GM23338 (cell line): ENCODE results near the gene TM4SF5. TPM values are rescaled to one million over a fixed set of nuclear protein-coding genes. Genes with fewer than 3 reads are reported as not detected.

Experiments used
- ATAC-seq: fragments of 200-7000 bp; cut with Tn5 transposase; 3 replicates; pipeline ENCODE4 v1.9.1; 2020
- DNase-seq: peaks from one replicate; pipeline ENCODE4 v3.0.0-alpha.2; 2015; ENCODE audit warnings: low spot score
- H2AFZ ChIP-seq: fragments of 200-600 bp; sonication (generic); 2 replicates; pipeline ENCODE4 v1.8.0; 2016; ENCODE audit warnings: antibody characterized with exemption, mild to moderate bottlenecking, moderate library complexity
- H3F3A ChIP-seq: fragments of 200-600 bp; sonication (generic); replicated peaks from 2 replicates; pipeline ENCODE4 v1.8.0; 2017; ENCODE audit warnings: antibody characterized with exemption, mixed run types, low read depth
- H3K27ac ChIP-seq: fragments of 200-600 bp; sonication (generic); 2 replicates; pipeline ENCODE4 v1.6.1; 2016; ENCODE audit warnings: low read depth
- H3K27me3 ChIP-seq: fragments of 200-600 bp; sonication (generic); 2 replicates; pipeline ENCODE4 v1.8.0; 2016; ENCODE audit warnings: mild to moderate bottlenecking, mixed run types, moderate library complexity; ENCODE audit not compliant: insufficient read depth
- H3K36me3 ChIP-seq: fragments of 200-600 bp; sonication (generic); 2 replicates; pipeline ENCODE4 v1.8.0; 2016; ENCODE audit warnings: mild to moderate bottlenecking; ENCODE audit not compliant: insufficient read depth
- H3K4me1 ChIP-seq: fragments of 200-600 bp; sonication (generic); 2 replicates; pipeline ENCODE4 v1.8.0; 2016; ENCODE audit warnings: mild to moderate bottlenecking, moderate library complexity; ENCODE audit not compliant: insufficient read depth
- H3K4me2 ChIP-seq: fragments of 200-600 bp; sonication (generic); 2 replicates; pipeline ENCODE4 v1.7.1; 2017; ENCODE audit warnings: mixed run types
- H3K4me3 ChIP-seq: fragments of 200-600 bp; sonication (generic); 2 replicates; pipeline ENCODE4 v1.6.1; 2016; ENCODE audit warnings: mixed run types
- H3K79me2 ChIP-seq: fragments of 200-600 bp; sonication (generic); replicated peaks from 2 replicates; pipeline ENCODE4 v1.8.0; 2017; ENCODE audit warnings: mild to moderate bottlenecking; ENCODE audit not compliant: insufficient read depth
- H3K9me2 ChIP-seq: fragments of 200-600 bp; sonication (generic); 2 replicates; pipeline ENCODE4 v1.8.0; 2017; ENCODE audit not compliant: insufficient read depth
- H4K20me1 ChIP-seq: fragments of 200-600 bp; sonication (generic); replicated peaks from 2 replicates; pipeline ENCODE4 v1.8.0; 2017; ENCODE audit warnings: mild to moderate bottlenecking; ENCODE audit not compliant: insufficient read depth
- H3K27ac Mint-ChIP-seq: 2 replicates; pipeline ENCODE4 v1.8.0; 2020; ENCODE audit warnings: inconsistent platforms, mild to moderate bottlenecking, moderate library complexity, mixed read lengths
- H3K27me3 Mint-ChIP-seq: 3 replicates; pipeline ENCODE4 v1.8.0; 2022; ENCODE audit warnings: low read depth, mild to moderate bottlenecking, moderate library complexity, mixed read lengths, inconsistent platforms; ENCODE audit not compliant: insufficient read depth, poor library complexity
- H3K36me3 Mint-ChIP-seq: 3 replicates; pipeline ENCODE4 v1.8.0; 2021; ENCODE audit warnings: low read depth, mild to moderate bottlenecking, inconsistent platforms, moderate library complexity, mixed read lengths
- H3K4me1 Mint-ChIP-seq: 3 replicates; pipeline ENCODE4 v1.8.0; 2020; ENCODE audit warnings: mild to moderate bottlenecking, inconsistent platforms, mixed read lengths
- H3K4me3 Mint-ChIP-seq: 3 replicates; pipeline ENCODE4 v1.8.0; 2021; ENCODE audit warnings: moderate library complexity, mild to moderate bottlenecking, inconsistent platforms, mixed read lengths
- H3K9me3 Mint-ChIP-seq: 3 replicates; pipeline ENCODE4 v1.8.0; 2020; ENCODE audit warnings: moderate library complexity, mild to moderate bottlenecking, inconsistent platforms, mixed read lengths
- CREB1 ChIP-seq: fragments of 250-450 bp; sonication (Bioruptor Pico); IDR thresholded peaks from 2 replicates; pipeline ENCODE4 v1.5.0; 2020; ENCODE audit warnings: low read depth, mild to moderate bottlenecking, moderate library complexity
- ETS1 ChIP-seq: IDR thresholded peaks from 2 replicates; pipeline ENCODE4 v1.6.1; 2016; ENCODE audit warnings: antibody characterized with exemption
- EZH2 ChIP-seq: fragments of 200-600 bp; sonication (generic); IDR thresholded peaks from one replicate; pipeline ENCODE4 v1.8.0; 2017; ENCODE audit warnings: antibody characterized with exemption, mild to moderate bottlenecking, low read depth; ENCODE audit not compliant: unreplicated experiment
- EZH2phosphoT487 ChIP-seq: fragments of 200-600 bp; sonication (generic); IDR thresholded peaks from one replicate; pipeline ENCODE4 v1.8.1; 2018; ENCODE audit warnings: antibody characterized with exemption; ENCODE audit not compliant: unreplicated experiment
- JUNB ChIP-seq: IDR thresholded peaks from one replicate; pipeline ENCODE4 v1.6.1; 2016; ENCODE audit warnings: antibody characterized with exemption; ENCODE audit not compliant: unreplicated experiment
- NANOG ChIP-seq: IDR thresholded peaks from 2 replicates; pipeline ENCODE4 v1.6.1; 2016; ENCODE audit warnings: antibody characterized with exemption, borderline replicate concordance
- POLR2AphosphoS5 ChIP-seq: IDR thresholded peaks from 2 replicates; pipeline ENCODE4 v1.6.1; 2016; ENCODE audit warnings: antibody characterized with exemption, low read depth
- REST ChIP-seq: IDR thresholded peaks from one replicate; pipeline ENCODE4 v1.6.1; 2018; ENCODE audit warnings: antibody characterized with exemption; ENCODE audit not compliant: unreplicated experiment
- ZNF114 ChIP-seq: fragments of 250-450 bp; sonication (Bioruptor Pico); IDR thresholded peaks from 2 replicates; pipeline ENCODE4 v1.5.0; 2020; ENCODE audit warnings: mild to moderate bottlenecking, moderate library complexity
- ZNF331 ChIP-seq: fragments of 250-450 bp; sonication (Bioruptor Pico); IDR thresholded peaks from 2 replicates; pipeline ENCODE4 v1.5.0; 2020; ENCODE audit warnings: low read depth, mild to moderate bottlenecking, moderate library complexity
- ZNF462 ChIP-seq: fragments of 250-450 bp; sonication (Bioruptor Pico); IDR thresholded peaks from 2 replicates; pipeline ENCODE4 v1.5.0; 2020; ENCODE audit warnings: mild to moderate bottlenecking, moderate library complexity
- polyA plus RNA-seq: library from polyadenylated mRNA; unstranded; fragments of >200 nt; fragmentation: Nextera tagmentation; extraction: Ambion mirVana; gene quantifications from 2 replicates; pipeline ENCODE4 v1.2.1, GENCODE V29; 2016
- total RNA-seq: library from RNA; depleted of rRNA; stranded (reverse); fragments of >200 nt; shearing (Covaris generic); gene quantifications from 2 replicates; pipeline ENCODE4 v1.2.3, GENCODE V29; 2014

Gene TM4SF5
- total and polyA plus RNA-seq, 2 experiments from 2014 or later = not detected

GRCh38 chr17:4740025-4740351 is 31.7 kb upstream of the TM4SF5 start (continued):
- TF ChIP-seq ZNF462 = no peak
- no peak for TF ChIP-seq ZNF331 (CRISPR knock-in tag)
- no peak for TF ChIP-seq CREB1
- TF ChIP-seq POLR2AphosphoS5 = no peak
- no peak for TF ChIP-seq ETS1
- no peak for TF ChIP-seq JUNB
- TF ChIP-seq ZNF114 = no peak

- ATAC-seq (no peak), DNase-seq (no peak)
- no peak overlapping the region for H3K27ac Mint-ChIP-seq
- peak overlapping the region; percentile 70 for H3K4me3 Mint-ChIP-seq
- Histone ChIP-seq H3K4me3 (peak overlapping the region; percentile 75; the same call in 1 of the 2 replicates), H3K4me2 (no peak overlapping the region), H3F3A (peaks cover 13% of the 10 kb centered on the region; the same call in 1 of the 2 replicates), H2AFZ (no peak overlapping the region), H3K27me3 (peaks cover 72% of the 10 kb centered on the region), H3K9me2 (no peaks in the 10 kb centered on the region), H3K79me2 (no peaks in the 10 kb centered on the region), H3K27ac (no peak overlapping the region), H3K36me3 (no peaks in the 10 kb centered on the region), H3K4me1 (peaks cover 9% of the 10 kb centered on the region; the same call in 1 of the 2 replicates), H4K20me1 (0 out of 2 replicates have a peak, but pooled peaks cover 5% of the 10 kb centered on the region)
- no peaks in the 10 kb centered on the region; the same call in 2 of the 3 replicates for H3K36me3 Mint-ChIP-seq
- H3K9me3 Mint-ChIP-seq = no peaks in the 10 kb centered on the region; the same call in 1 of the 3 replicates
- H3K27me3 Mint-ChIP-seq = peaks cover 66% of the 10 kb centered on the region
- peaks cover 16% of the 10 kb centered on the region for H3K4me1 Mint-ChIP-seq
- TF ChIP-seq CREB1 (no peak), ETS1 (no peak), REST (no peak), ZNF114 (no peak), NANOG (no peak), ZNF331 (CRISPR knock-in tag) (no peak), EZH2 (no peak), EZH2phosphoT487 (no peak)
These were observed 31.1 kb upstream of the TM4SF5 start for GRCh38 chr17:4740584-4740983.
